SJCRH30 (cell line): Measurements from ENCODE around the gene LFNG. TPM values are rescaled to one million over a fixed set of nuclear protein-coding genes. Genes with fewer than 3 reads are reported as not detected.

Source experiments
- DNase-seq, 2 experiments: peaks; one replicate each; pipeline ENCODE4 v3.0.0-alpha.2; 2015 to 2020
- H3K27ac ChIP-seq: fragments of 250-450 bp; sonication (Bioruptor Pico); 2 replicates; pipeline ENCODE4 v1.5.1; 2020; ENCODE audit warnings: mild to moderate bottlenecking, moderate library complexity
- H3K27me3 ChIP-seq: fragments of 250-450 bp; sonication (Bioruptor Pico); 2 replicates; pipeline ENCODE4 v1.5.1; 2020; ENCODE audit warnings: mild to moderate bottlenecking, moderate library complexity
- H3K36me3 ChIP-seq: fragments of 250-450 bp; sonication (Bioruptor Pico); 2 replicates; pipeline ENCODE4 v1.5.1; 2020; ENCODE audit warnings: mild to moderate bottlenecking, moderate library complexity
- H3K4me1 ChIP-seq: fragments of 250-450 bp; sonication (Bioruptor Pico); 2 replicates; pipeline ENCODE4 v1.5.1; 2020; ENCODE audit warnings: mild to moderate bottlenecking, moderate library complexity
- H3K4me3 ChIP-seq: fragments of 250-450 bp; sonication (Bioruptor Pico); 2 replicates; pipeline ENCODE4 v1.5.1; 2020; ENCODE audit warnings: mild to moderate bottlenecking, moderate library complexity
- H3K9me3 ChIP-seq: fragments of 250-450 bp; sonication (Bioruptor Pico); replicated peaks from 2 replicates; pipeline ENCODE4 v1.5.1; 2020; ENCODE audit warnings: mild to moderate bottlenecking, moderate library complexity
- total RNA-seq: library from RNA; depleted of rRNA; stranded (reverse); fragments of >200 nt; shearing (Covaris generic); gene quantifications from 2 replicates; pipeline ENCODE4 v1.2.3, GENCODE V29; 2014

The LFNG gene
- total RNA-seq, 1 experiment from 2014 or later: 25.2 TPM

- H3K4me1 ChIP-seq: peaks cover 61% of the 10 kb centered on the region
- H3K27ac ChIP-seq: peak overlapping the region; percentile 100
- no peak overlapping the region for H3K4me3 ChIP-seq
- DNase-seq: peak in 1 of 2 experiments; percentile 56
- no peaks in the 10 kb centered on the region for H3K36me3 ChIP-seq
- no peaks in the 10 kb centered on the region for H3K27me3 ChIP-seq
- no peaks in the 10 kb centered on the region for H3K9me3 ChIP-seq
Measured at GRCh38 chr7:2494191-2495130, 25.1 kb upstream of the LFNG start.

DNA sequence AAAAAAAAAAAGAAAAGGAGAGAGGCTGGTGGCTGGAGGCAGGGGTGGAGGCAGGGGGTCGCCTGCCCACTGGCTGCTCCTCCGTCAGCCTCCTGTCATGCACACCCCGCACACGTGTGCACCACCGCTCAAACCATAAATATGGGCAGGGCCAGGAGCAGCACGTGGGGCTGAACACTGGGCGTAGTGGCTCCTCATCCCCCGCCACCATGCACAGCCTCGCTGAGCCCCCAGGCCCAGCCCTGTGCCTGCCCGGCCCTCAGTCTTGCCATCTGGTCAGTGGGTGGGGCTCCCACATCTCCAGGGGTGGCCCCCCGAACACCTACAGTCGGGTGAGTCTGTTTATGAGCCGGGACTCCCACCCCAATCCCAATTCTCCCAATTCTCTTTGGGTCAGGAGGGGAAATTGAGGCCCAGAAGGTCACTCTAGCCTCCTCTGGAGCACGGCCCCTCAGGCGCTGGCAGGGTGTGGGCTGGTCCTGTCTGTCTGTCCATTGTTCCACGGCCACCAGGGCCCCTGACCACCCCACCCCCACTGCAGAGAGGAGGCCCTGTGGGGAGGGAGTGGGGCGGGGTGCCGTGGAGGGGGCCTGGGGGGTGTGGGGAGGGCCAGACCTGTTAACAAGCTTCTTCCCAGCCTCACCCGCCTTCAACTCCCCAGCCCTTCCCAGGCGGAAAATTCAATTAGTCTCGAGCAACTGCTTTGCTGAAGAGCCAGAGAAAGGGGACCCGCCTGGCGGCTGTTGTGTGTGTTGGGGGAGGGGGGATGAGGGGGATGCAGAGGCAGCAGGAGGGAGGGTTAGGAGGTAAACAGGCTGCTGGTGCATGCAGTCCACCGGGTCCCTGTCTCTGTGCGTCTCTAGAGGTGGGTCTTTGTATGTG lies 23.9 kb upstream of the LFNG start:
- H3K27me3 ChIP-seq: no peaks in the 10 kb centered on the region
- DNase-seq: peak; percentile 99 to 100
- peaks cover 67% of the 10 kb centered on the region for H3K4me1 ChIP-seq
- no peaks in the 10 kb centered on the region for H3K9me3 ChIP-seq
- no peaks in the 10 kb centered on the region for H3K36me3 ChIP-seq
- H3K27ac ChIP-seq: peak overlapping the region; percentile 100
- peak overlapping the region; percentile 31 for H3K4me3 ChIP-seq

DNA sequence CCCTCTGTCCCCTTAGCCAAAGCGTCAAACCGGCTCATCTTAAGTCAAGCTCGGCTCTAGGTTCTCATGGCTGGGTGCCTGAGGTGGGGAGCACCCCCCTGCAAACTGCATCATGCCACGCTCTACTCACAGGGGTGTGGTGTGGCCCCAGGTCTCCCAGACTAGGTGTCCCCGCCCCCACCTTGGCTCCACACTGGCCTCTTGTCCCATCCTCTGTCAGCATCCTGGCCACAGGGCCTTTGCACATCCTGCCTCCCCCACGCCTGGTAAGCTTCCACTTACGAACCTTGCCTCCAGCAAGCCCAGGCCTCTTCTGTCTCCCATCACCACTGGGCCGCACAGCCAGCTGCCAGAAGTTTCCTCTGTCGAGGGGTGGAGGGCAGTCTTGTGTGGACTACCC lies 23.2 kb upstream of the LFNG start:
- Histone ChIP-seq H3K4me3 (peak overlapping the region; percentile 31), H3K27ac (peak overlapping the region; percentile 100), H3K36me3 (no peaks in the 10 kb centered on the region), H3K4me1 (peaks cover 71% of the 10 kb centered on the region), H3K27me3 (no peaks in the 10 kb centered on the region), H3K9me3 (no peaks in the 10 kb centered on the region)
- DNase-seq: peak in 1 of 2 experiments; percentile 64

DNA sequence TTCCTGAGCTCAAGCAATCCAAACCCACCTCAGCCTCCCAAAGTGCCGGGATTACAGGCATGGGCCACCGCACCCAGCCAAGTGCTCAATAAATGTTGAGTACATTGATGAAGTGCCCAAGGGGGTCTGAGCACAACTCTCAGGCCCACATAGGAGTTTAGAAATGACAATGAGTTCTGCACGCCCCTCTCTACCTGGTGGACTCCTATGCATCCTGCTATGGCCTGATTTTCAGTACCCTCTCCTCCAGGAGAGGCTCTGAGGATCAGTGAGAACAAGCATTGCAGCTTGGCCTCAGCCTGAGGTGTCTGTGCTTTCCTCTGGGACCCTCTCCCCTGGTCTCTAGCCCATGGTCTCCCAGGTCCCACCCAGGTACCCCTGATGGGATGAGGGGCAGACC lies 22.5 kb upstream of the LFNG start:
- Histone ChIP-seq H3K4me1 (peaks cover 71% of the 10 kb centered on the region), H3K27ac (peak overlapping the region; percentile 100), H3K27me3 (no peaks in the 10 kb centered on the region), H3K9me3 (no peaks in the 10 kb centered on the region), H3K36me3 (no peaks in the 10 kb centered on the region), H3K4me3 (peak overlapping the region; percentile 54)
- DNase-seq: no peak

- H3K36me3 ChIP-seq: no peaks in the 10 kb centered on the region
- no peaks in the 10 kb centered on the region for H3K27me3 ChIP-seq
- peak; percentile 99 for DNase-seq
- H3K9me3 ChIP-seq: no peaks in the 10 kb centered on the region
- H3K4me3 ChIP-seq: peak overlapping the region; percentile 54
- peaks cover 71% of the 10 kb centered on the region for H3K4me1 ChIP-seq
- H3K27ac ChIP-seq: peak overlapping the region; percentile 100
Measured at GRCh38 chr7:2497500-2498336, 21.9 kb upstream of the LFNG start.

DNA sequence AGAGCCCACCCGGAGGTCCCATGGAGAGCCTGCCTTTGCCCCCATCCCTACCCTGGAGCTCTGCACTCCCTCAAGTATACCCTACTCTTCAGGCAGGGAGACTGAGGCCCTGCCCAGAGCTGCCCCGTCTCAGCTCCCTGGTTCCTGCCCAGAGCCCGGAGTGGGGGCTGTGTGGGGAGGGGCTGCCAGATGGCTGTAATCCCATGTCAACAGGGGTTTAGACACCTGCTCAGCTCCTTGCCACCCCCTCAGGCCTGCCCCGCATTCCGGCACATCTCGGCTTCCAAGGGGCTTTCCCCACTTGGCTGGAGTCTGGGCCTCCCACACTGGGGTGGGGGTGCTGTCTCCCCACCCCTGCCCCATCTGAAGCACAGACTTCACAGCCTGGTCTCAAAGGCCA lies 20.9 kb upstream of the LFNG start:
- Histone ChIP-seq H3K4me1 (peaks cover 71% of the 10 kb centered on the region), H3K36me3 (no peaks in the 10 kb centered on the region), H3K27me3 (no peaks in the 10 kb centered on the region), H3K27ac (peak overlapping the region; percentile 100), H3K4me3 (no peak overlapping the region), H3K9me3 (no peaks in the 10 kb centered on the region)
- DNase-seq: peak; percentile 68 to 77

DNA sequence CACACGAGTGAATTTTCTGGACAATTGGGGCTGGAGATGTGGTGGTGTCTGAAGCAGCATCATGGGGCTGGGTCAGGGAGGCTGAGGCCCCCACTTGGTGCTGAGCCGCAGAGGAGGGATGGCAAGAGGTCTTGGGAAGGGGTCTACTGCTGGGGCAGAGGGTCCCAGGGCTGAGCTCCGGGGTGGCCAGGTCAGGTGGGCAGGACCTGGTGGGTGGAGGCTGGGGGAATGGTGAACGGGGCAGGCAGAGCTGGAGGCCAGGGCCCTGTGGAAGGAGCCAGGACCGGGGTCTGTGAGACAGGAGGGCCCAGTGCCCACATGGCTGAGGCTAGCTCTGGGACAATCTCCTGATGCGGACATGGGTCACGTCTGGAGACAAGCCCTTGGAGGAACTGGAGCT lies 20.4 kb upstream of the LFNG start:
- Histone ChIP-seq H3K4me1 (peaks cover 70% of the 10 kb centered on the region), H3K9me3 (no peaks in the 10 kb centered on the region), H3K27me3 (no peaks in the 10 kb centered on the region), H3K27ac (peak overlapping the region; percentile 100), H3K36me3 (no peaks in the 10 kb centered on the region), H3K4me3 (no peak overlapping the region)
- DNase-seq: no peak

DNA sequence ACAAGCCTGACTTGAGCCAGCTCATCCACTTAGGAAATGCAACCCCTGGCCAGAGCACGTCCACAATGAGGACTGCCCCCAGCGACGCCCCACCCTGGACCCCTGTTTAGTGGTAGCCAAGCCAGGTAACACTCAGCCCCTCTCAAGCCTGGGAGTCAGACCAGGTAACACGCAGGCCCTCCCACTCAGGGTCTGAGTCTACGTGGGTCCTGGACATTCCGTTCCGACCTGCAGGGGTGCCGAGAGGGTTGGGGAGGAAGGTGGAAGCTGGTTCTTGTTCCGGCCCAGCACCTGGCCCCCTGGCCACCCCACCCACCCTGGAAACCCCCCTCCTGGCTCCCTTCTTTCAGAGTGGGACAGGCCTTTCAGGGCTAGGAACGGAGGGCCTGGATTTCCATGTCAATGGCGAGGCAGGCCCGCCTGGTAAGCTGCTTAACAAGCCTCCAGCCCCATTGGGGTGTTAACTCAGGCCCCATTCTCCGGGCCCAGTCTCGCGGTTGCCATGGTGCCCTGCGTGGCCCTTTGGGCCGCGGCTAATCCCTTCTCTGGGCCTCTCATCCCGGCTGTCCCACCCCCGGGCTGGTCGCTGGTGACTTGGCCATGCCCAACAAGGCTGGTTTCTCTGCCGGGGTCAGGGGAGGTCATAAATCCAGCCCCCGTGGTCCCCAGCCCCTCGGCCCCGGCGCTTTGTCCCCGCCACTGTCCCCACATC lies 19.7 kb upstream of the LFNG start:
- Histone ChIP-seq H3K27ac (peak overlapping the region; percentile 100; the same call in 1 of the 2 replicates), H3K9me3 (no peaks in the 10 kb centered on the region), H3K4me1 (peaks cover 70% of the 10 kb centered on the region), H3K36me3 (no peaks in the 10 kb centered on the region), H3K4me3 (no peak overlapping the region), H3K27me3 (no peaks in the 10 kb centered on the region)
- no peak for DNase-seq

DNA sequence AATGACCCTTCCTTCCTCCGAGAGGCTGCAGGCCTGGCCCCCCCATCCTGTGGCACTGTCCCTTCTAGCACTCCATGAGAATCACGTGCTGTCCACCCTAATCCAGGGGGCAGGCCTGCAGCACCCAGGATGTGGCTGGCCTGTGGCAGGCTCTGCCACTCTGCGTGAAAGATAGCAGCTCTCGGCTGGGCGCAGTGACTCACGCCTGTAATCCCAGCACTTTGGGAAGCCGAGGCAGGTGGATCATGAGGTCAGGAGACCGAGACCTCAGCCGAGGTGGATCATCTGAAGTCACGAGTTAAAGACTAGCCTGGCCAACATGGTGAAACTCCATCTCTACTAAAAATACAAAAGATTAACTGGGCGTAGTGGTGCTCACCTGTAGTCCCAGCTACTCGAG lies 18.9 kb upstream of the LFNG start:
- Histone ChIP-seq H3K27me3 (no peaks in the 10 kb centered on the region), H3K27ac (no peak overlapping the region), H3K36me3 (no peaks in the 10 kb centered on the region), H3K4me1 (peaks cover 66% of the 10 kb centered on the region), H3K9me3 (no peaks in the 10 kb centered on the region), H3K4me3 (no peak overlapping the region)
- DNase-seq: no peak

- no peaks in the 10 kb centered on the region for H3K9me3 ChIP-seq
- H3K4me3 ChIP-seq: no peak overlapping the region
- H3K36me3 ChIP-seq: no peaks in the 10 kb centered on the region
- peaks cover 59% of the 10 kb centered on the region for H3K4me1 ChIP-seq
- no peaks in the 10 kb centered on the region for H3K27me3 ChIP-seq
- no peak overlapping the region for H3K27ac ChIP-seq
- DNase-seq: no peak
Measured at GRCh38 chr7:2501947-2502646, 17.5 kb upstream of the LFNG start.

- Histone ChIP-seq H3K27me3 (no peaks in the 10 kb centered on the region), H3K4me3 (no peak overlapping the region), H3K4me1 (peaks cover 57% of the 10 kb centered on the region), H3K36me3 (no peaks in the 10 kb centered on the region), H3K27ac (no peak overlapping the region), H3K9me3 (no peaks in the 10 kb centered on the region)
- no peak for DNase-seq
Measured at GRCh38 chr7:2502647-2502966, 17.0 kb upstream of the LFNG start.

DNA sequence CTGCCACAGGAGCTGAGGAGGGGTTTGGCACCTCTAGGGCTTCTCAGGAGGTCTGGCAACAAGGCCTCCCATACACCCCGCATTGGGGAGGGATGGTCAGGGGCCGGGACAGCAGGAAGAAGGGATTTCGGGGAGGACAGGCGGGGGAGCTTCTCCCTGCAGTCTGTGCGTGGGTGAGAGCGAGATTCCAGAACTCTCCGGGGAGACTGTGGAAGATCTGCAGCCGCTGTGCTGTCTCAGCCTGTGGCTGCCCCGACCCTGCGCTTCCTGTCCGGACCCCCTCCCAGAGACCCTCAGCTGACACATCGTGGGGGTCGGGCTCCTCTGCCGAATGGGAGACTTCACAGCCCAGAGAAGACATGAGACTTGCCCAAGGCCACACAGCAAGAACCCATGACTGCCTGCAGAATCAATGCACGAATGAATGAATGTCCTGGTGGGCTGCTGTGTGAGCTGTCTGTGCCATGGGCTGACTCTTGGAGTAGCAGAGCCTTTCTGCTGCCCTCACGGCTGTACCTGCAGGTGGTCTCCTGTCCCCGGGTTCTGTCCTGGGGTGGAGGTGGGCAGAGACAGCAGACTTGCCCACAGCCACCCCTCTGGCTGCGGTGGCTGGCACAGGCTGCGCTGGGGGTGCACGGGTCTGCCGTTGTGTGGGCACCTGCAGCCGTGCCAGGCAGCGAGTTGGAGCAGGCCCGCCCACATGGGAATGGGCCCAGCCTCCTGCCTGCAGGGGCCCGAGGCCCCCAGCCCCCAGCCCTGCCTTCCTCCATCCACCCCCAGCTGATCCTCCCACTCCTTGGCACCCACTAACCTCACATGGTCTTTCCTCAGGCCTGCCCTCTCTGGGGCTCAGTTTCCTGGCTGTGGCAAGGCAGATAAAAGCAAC lies 16.3 kb upstream of the LFNG start:
- no peak for DNase-seq
- Histone ChIP-seq H3K9me3 (no peaks in the 10 kb centered on the region), H3K27me3 (no peaks in the 10 kb centered on the region), H3K4me3 (no peak overlapping the region), H3K4me1 (peaks cover 61% of the 10 kb centered on the region), H3K36me3 (no peaks in the 10 kb centered on the region), H3K27ac (no peak overlapping the region)
